ENCODE data around the gene PHF5A. TPM values are rescaled to one million over a fixed set of nuclear protein-coding genes. Genes with fewer than 3 reads are reported as not detected.

The PHF5A gene
- total and polyA plus RNA-seq, 2 of the 8 experiments (the other 6 are each of a cell fraction or from before 2014, with no cell fraction given) = 119 to 135 TPM

DNA sequence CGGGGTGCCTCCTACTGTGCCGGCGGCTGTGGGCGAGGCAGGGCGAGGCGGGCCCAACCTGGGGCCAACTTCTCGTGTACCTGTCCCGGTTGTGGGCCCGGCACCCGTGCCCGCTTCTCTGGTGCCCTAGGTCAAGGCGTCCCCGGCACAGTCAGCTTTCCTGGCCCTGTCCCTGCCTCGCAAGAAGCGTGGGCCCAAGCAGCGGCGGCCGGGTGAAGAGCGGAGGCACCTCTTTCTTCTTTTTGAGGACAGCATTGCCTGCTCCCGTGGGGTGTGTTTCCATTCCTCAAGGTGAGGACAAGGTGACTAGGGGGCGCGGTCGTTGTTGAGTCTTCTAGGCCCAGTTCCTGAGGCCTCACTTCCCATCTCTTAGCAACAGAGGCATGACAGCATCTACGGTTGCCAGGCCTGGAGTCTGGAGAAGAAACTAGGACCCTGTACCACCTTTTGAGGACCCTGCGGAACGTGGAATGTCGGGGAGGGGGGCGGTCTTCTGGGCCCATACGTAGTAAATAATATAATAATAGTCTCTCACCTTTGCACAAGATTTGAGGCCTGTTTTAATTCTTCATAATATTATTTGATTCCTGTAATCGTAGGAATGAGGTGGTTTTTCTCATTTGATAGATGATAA lies 843 bp upstream of the PHF5A start:
- H3K4me3 ChIP-seq (ENCODE audit: extremely low read depth in 1 of 4, insufficient read depth in 2 of 4, low read depth in 3 of 4, low read length in 4 of 4) = peak overlapping the region; percentile 74 to 93 (median 80)
- ChIA-PET CTCF (ENCODE audit: partially characterized antibody) (interaction anchor here (0.6 to 8.3 kb wide), 17 partner anchors 9 to 66 kb away, joined by 3 to 57 read pairs (median 3); no protein-coding TSS in a partner anchor), POLR2A (ENCODE audit: partially characterized antibody) (interaction anchor here (0.6 to 30.6 kb wide), 28 partner anchors 1 to 188 kb away, joined by 3 to 887 read pairs (median 5); partner anchors contain the start of genes ACO2, PHF5A, TEF and TOB2)
- no peak overlapping the region for H3K18ac ChIP-seq (ENCODE audit: extremely low read depth, low read length)
- peaks cover 6% of the 10 kb centered on the region for H3K23me2 ChIP-seq (ENCODE audit: low read depth, low read length)
- no peak overlapping the region for H3K4ac ChIP-seq (replicated peaks; ENCODE audit: insufficient read length, low read depth, low read length)
- no peak overlapping the region for H2AK5ac ChIP-seq (ENCODE audit: low read depth, low read length)
- peaks cover 9% of the 10 kb centered on the region; the same call in 1 of the 2 replicates for H3K79me1 ChIP-seq (ENCODE audit: low read depth, low read length)
- H2BK12ac ChIP-seq (ENCODE audit: low read depth, low read length) = no peak overlapping the region
- DNase-seq (ENCODE audit: low read depth in 1 of 2, low spot score in 2 of 2) (no peak), FAIRE-seq (no peak)
- H2BK20ac ChIP-seq (ENCODE audit: low read length) = 0 out of 2 replicates have a peak overlapping the region, but pooled peaks have one; percentile 34
- H3K14ac ChIP-seq (ENCODE audit: insufficient read length) = no peak overlapping the region
- peak overlapping the region; percentile 86 for H4K91ac ChIP-seq (replicated peaks; ENCODE audit: insufficient read length, low read length)
- H3K36me3 ChIP-seq (ENCODE audit: control insufficient read depth in 2 of 4, insufficient read depth in 4 of 4, low read length in 3 of 4) = peaks cover 19 to 34% (median 29%) of the 10 kb centered on the region in 4 experiments
- peak overlapping the region; percentile 98 for H4K8ac ChIP-seq (ENCODE audit: extremely low read depth, insufficient read depth, low read length)
- peaks cover 0 to 8% of the 10 kb centered on the region in 2 experiments for H4K20me1 ChIP-seq (replicated peaks in 1 of 2; ENCODE audit: control insufficient read depth in 1 of 2, insufficient read depth in 2 of 2, low read length in 2 of 2)
- H3K27ac ChIP-seq (ENCODE audit: low read depth, low read length) = peak overlapping the region; percentile 98
- H3K4me2 ChIP-seq (ENCODE audit: insufficient read depth in 1 of 2, low read depth in 2 of 2, low read length in 2 of 2) = peak overlapping the region; percentile 35 to 79
- H3K4me1 ChIP-seq (replicated peaks in 1 of 4; ENCODE audit: control insufficient read depth in 3 of 4, insufficient read depth in 4 of 4, low read length in 3 of 4) = peaks cover 0 to 9% (median 7%) of the 10 kb centered on the region in 4 experiments; a peak in 4 of 7 replicates
- H3K56ac ChIP-seq (replicated peaks; ENCODE audit: insufficient read length, low read depth, low read length) = peak overlapping the region; percentile 33
- H3K79me2 ChIP-seq (ENCODE audit: control insufficient read depth in 1 of 2, insufficient read depth in 2 of 2, low read length in 2 of 2) = peaks cover 16 to 78% of the 10 kb centered on the region in 2 experiments
- H3K9me3 ChIP-seq (ENCODE audit: insufficient read depth in 2 of 2, low read depth in 1 of 2, low read length in 1 of 2) = no peaks in the 10 kb centered on the region
- H3K9ac ChIP-seq (replicated peaks in 1 of 4; ENCODE audit: extremely low read depth in 1 of 4, low read depth in 3 of 4, low read length in 3 of 4) = peak overlapping the region; percentile 75 to 95 (median 86)
- H3K23ac ChIP-seq (ENCODE audit: insufficient read length) = no peak overlapping the region
- peak overlapping the region; percentile 99 for H2BK5ac ChIP-seq (ENCODE audit: low read depth, low read length)
- no peaks in the 10 kb centered on the region for H3K27me3 ChIP-seq (replicated peaks in 1 of 4; ENCODE audit: control insufficient read depth in 3 of 4, extremely low read depth in 1 of 4, insufficient read depth in 3 of 4, low read length in 3 of 4)
- no peak overlapping the region for H2BK15ac ChIP-seq (ENCODE audit: low read length)
- no peak overlapping the region for H2BK120ac ChIP-seq (replicated peaks; ENCODE audit: low read depth, low read length)
- peak overlapping the region; percentile 30 for H4K5ac ChIP-seq (ENCODE audit: insufficient read length, low read depth, low read length)
- WGBS, 2 experiments (ENCODE audit: extremely low coverage in 1 of 2, insufficient coverage in 1 of 2, insufficient read length in 1 of 2, insufficient replicate concordance in 2 of 2, low coverage in 1 of 2, low lambda C conversion rate in 2 of 2, missing lambda C conversion rate in 1 of 2) = 2% methylated on average over 27 of the region's 30 CpGs; no CpG with 5 or more reads in 1 of the 2 experiments
- no peak overlapping the region for H2AFZ ChIP-seq (ENCODE audit: low read length)
- TF ChIP-seq SIN3A (conservative IDR thresholded peaks at IDR 0.05 in 1 of 2, IDR thresholded peaks at IDR 0.05 in 1 of 2; ENCODE audit: low read depth in 1 of 2, low read length in 2 of 2) (peak; percentile 62 to 73; a peak in 1 of 4 replicates), SAP30 (IDR thresholded peaks at IDR 0.05; ENCODE audit: insufficient read depth, insufficient replicate concordance, low read length) (peak; percentile 95), ASH2L (IDR thresholded peaks at IDR 0.05; ENCODE audit: low read length) (peak; percentile 54), PHF8 (conservative IDR thresholded peaks at IDR 0.05; ENCODE audit: low read depth, low read length) (peak; percentile 63), RBBP5 (IDR thresholded peaks at IDR 0.05; ENCODE audit: borderline replicate concordance, low read depth, low read length) (peak; percentile 56; the same call in 1 of the 2 replicates), HDAC2 (IDR thresholded peaks at IDR 0.05; ENCODE audit: borderline replicate concordance in 1 of 2, low read depth in 2 of 2, low read length in 2 of 2) (peak in 1 of 2 experiments; percentile 90; a peak in 1 of 4 replicates)
- TF ChIP-seq, protein P1, sequence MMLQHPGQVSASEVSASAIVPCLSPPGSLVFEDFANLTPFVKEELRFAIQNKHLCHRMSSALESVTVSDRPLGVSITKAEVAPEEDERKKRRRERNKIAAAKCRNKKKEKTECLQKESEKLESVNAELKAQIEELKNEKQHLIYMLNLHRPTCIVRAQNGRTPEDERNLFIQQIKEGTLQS (IDR thresholded peaks at IDR 0.05; ENCODE audit: insufficient read depth, low read depth, low read length) = no peak

Data from H1 (cell line).